AG04450 (cell line): ENCODE measurements around the gene NEURL1B. TPM values are rescaled to one million over a fixed set of nuclear protein-coding genes. Genes with fewer than 3 reads are reported as not detected.

ENCODE experiments used
- CTCF ChIA-PET: fragments of 300-600, 350-600 bp; formaldehyde crosslinking; extraction: SDS; loops from one replicate; lab custom pipeline; 2022; ENCODE audit warnings: antibody characterized with exemption, inconsistent platforms; lab: Charles Lee
- POLR2A ChIA-PET: fragments of 350-600 bp; formaldehyde crosslinking; extraction: SDS; loops from one replicate; lab custom pipeline; 2021; ENCODE audit warnings: antibody characterized with exemption, inconsistent platforms; lab: Yijun Ruan, JAX
- DNase-seq: peaks from one replicate; pipeline ENCODE4 v3.0.0-alpha.2; 2011; ENCODE audit warnings: low read depth, low spot score
- H3K27ac ChIP-seq: one replicate; pipeline ENCODE4 v1.5.1; 2012; ENCODE audit warnings: low read depth, low read length, control low read depth
- H3K27me3 ChIP-seq: one replicate; pipeline ENCODE4 v1.6.0; 2012; ENCODE audit warnings: low read length; ENCODE audit not compliant: control insufficient read depth, insufficient read depth
- H3K4me3 ChIP-seq: 2 replicates; pipeline ENCODE4 v1.5.1; 2011; ENCODE audit warnings: mild to moderate bottlenecking, low read depth, low read length, control low read depth
- H3K9me3 ChIP-seq: 2 replicates; pipeline ENCODE4 v1.5.1; 2012; ENCODE audit warnings: low read length; ENCODE audit not compliant: control insufficient read depth, insufficient read depth
- polyA plus RNA-seq: library from polyadenylated mRNA; depleted of rRNA; stranded (reverse); fragments of >200 nt; gene quantifications from 2 replicates; pipeline ENCODE4 v1.2.3, GENCODE V29; 2011
- TF ChIP-seq, protein P1 (sequence below): IDR thresholded peaks from 2 replicates; pipeline ENCODE4 v1.5.1; 2011; ENCODE audit warnings: low read depth, low read length, control low read depth, inconsistent platforms

The NEURL1B gene
- polyA plus RNA-seq, 1 experiment, result 1.8 TPM

DNA sequence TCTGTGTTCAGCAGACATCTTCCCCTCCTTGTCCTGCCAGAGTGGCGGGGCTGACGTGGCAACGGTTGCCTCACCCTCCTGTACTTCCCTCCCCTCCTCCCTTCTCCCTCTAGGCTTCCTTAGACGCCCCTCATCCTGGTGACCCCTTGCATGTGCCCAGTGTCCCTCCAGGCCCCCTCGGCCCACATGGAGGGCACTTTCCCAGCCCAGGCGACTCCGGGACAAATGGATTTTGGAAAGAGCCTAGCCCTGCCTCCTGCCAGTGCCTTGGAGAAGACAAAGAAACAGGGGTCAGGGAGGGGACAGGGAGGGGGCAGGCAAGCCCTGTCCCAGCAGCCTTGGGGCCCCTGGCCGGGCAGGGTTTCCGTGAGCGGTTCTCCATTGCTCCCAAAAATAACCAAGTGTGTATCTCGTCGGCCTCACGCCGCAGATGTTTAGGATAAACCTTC is 38.3 kb upstream of the NEURL1B start:
- CTCF ChIA-PET, result interaction anchor here (0.6 kb wide), 1 partner anchor 20 kb away, joined by 3 read pairs; no protein-coding TSS in a partner anchor

DNA sequence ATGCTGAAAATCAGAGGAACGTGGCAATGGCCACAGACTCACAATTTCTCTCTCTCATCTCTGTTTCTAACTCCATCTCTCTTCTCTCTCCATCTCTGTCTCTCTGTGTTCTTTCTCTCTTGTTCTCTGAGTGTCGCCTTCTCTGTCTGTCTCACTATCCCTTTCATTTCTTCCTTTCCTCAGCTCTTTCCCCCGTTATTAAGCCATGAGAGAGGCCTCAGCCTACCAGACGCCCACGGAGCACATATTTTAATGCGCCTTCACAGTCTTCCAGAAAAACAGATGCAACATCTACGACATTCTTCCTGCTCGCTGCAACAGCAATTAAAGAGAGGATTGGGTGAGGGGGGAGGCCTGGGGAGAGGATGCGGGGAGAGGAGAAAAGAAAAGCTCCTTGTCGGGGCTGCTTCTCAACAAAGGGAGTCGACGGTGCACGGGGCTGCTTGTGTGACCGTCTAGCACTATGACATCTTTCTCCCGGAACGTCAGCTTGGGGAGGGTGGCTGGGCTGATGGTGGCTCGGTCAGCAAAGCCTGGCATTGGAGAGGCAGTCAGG is 37.7 kb upstream of the NEURL1B start:
- DNase-seq, result peak; percentile 7
- Histone ChIP-seq H3K27ac (peak overlapping the region; percentile 75), H3K4me3 (no peak overlapping the region), H3K27me3 (peaks cover 18% of the 10 kb centered on the region), H3K9me3 (peaks cover 9% of the 10 kb centered on the region)
- POLR2A ChIA-PET, result no interaction called here
- TF ChIP-seq, protein P1, sequence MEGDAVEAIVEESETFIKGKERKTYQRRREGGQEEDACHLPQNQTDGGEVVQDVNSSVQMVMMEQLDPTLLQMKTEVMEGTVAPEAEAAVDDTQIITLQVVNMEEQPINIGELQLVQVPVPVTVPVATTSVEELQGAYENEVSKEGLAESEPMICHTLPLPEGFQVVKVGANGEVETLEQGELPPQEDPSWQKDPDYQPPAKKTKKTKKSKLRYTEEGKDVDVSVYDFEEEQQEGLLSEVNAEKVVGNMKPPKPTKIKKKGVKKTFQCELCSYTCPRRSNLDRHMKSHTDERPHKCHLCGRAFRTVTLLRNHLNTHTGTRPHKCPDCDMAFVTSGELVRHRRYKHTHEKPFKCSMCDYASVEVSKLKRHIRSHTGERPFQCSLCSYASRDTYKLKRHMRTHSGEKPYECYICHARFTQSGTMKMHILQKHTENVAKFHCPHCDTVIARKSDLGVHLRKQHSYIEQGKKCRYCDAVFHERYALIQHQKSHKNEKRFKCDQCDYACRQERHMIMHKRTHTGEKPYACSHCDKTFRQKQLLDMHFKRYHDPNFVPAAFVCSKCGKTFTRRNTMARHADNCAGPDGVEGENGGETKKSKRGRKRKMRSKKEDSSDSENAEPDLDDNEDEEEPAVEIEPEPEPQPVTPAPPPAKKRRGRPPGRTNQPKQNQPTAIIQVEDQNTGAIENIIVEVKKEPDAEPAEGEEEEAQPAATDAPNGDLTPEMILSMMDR, result no peak
- CTCF ChIA-PET, result interaction anchor here (0.6 kb wide), 1 partner anchor 74 kb away, joined by 3 read pairs; no protein-coding TSS in a partner anchor

More for the DNA sequence above, 38.3 kb upstream of the NEURL1B start:
- POLR2A ChIA-PET, result no interaction called here
- H3K27me3 ChIP-seq, result peaks cover 14% of the 10 kb centered on the region
- no peak overlapping the region for H3K4me3 ChIP-seq
- no peak for DNase-seq
- TF ChIP-seq, protein P1, result no peak
- H3K9me3 ChIP-seq, result peaks cover 9% of the 10 kb centered on the region
- peak overlapping the region; percentile 75 for H3K27ac ChIP-seq

DNA sequence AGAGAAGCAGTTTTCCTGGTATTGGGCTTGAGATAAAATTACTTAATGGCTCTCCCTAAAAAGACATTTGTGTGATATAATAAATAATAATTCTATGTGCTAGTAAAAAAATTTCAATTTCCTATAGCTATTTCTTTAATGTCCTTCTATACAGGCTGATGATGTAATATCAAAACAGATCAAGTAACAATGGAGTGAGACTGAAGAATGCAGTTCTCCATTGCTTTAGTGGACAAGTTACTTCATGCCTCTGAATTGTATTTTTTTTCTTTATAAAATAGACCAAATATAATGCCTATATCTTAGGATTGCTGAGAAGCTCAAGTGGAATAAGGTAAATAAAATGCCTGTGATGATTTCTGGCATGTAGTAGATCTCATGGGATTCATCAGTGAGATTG is 35.6 kb upstream of the NEURL1B start:
- TF ChIP-seq, protein P1, result no peak
- Histone ChIP-seq H3K27ac (no peak overlapping the region), H3K9me3 (peaks cover 9% of the 10 kb centered on the region), H3K27me3 (peaks cover 18% of the 10 kb centered on the region), H3K4me3 (no peak overlapping the region)
- DNase-seq, result no peak
- ChIA-PET POLR2A (no interaction called here), CTCF (no interaction called here)

DNA sequence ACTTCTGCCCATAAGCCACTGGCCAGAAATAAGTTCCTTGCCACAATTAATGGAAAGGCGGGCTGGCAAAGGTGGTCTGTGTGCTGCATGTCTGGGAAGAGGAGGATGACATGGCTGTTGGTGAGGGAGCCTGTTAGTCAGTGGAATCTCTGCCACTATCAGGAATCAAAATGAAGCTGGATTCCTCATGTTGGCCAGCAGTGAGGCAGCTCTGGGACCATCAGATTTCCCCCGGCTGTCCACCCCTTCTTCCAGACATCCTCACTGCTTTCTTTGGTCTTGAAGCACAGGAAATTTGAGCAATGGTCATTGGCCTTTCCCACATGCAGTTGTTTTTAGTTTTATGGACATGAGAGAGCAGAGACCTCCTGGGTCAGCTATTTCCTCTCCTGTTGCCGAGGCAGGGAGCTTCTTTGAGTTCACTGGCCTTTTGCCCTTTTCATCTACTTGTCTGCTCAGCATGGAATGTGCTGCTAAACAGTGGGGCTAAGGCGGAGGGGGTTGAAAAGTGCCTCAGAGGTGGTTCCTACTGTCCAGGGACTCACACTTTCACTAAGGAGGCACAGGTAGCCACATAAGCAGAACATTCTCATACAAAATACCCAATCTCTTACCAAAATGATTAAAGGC is 34.8 kb upstream of the NEURL1B start:
- no peak overlapping the region for H3K27ac ChIP-seq
- no peak overlapping the region for H3K4me3 ChIP-seq
- peaks cover 22% of the 10 kb centered on the region for H3K27me3 ChIP-seq
- TF ChIP-seq, protein P1, result no peak
- H3K9me3 ChIP-seq, result peaks cover 9% of the 10 kb centered on the region
- ChIA-PET POLR2A (no interaction called here), CTCF (no interaction called here)
- no peak for DNase-seq

DNA sequence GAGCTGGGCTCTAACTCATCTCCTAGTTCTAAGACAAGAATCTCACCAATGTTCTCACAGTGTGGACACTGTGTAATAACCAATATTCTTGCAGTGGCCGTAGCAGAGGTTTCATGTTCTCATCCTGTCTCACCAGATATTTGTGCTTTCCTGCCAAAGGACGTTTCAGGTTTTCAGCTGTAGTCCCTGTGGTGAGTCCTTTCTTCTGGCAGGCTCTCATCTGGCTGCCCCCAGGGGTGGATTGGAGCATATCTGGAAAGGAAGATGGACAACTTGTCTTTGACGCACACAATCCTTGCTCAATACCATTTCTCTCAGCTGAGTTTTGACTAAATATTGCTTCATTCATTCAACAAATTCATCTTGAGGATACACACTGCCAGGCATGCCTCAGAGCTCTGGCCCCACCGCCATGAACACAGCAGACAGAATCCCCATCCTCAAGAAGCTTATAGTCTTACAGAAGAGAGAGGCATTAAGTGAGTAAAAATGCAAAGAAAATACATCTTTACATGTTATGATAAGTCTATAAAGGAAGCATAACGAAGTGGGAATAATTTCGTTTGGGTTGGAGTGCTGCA is 33.8 kb upstream of the NEURL1B start:
- H3K4me3 ChIP-seq, result no peak overlapping the region
- no peak for DNase-seq
- H3K27ac ChIP-seq, result no peak overlapping the region
- H3K9me3 ChIP-seq, result peaks cover 9% of the 10 kb centered on the region
- TF ChIP-seq, protein P1, result no peak
- ChIA-PET CTCF (interaction anchor here (1.0 kb wide), 1 partner anchor 128 kb away, joined by 3 read pairs; no protein-coding TSS in a partner anchor), POLR2A (no interaction called here)
- peaks cover 22% of the 10 kb centered on the region for H3K27me3 ChIP-seq
